WTC11 (cell line): ENCODE data around the gene KCNMB4. TPM values are rescaled to one million over a fixed set of nuclear protein-coding genes. Genes with fewer than 3 reads are reported as not detected.

Experiments
- ATAC-seq: fragments of 200-7000 bp; cut with Tn5 transposase; 2 replicates; pipeline ENCODE4 v1.10.0; 2021; ENCODE audit warnings: mild to moderate bottlenecking, moderate library complexity
- CTCF ChIA-PET: fragments of 300-600 bp; sonication (Branson Sonifier 250); formaldehyde crosslinking; loops from one replicate; lab custom pipeline; 2021; ENCODE audit warnings: antibody characterized with exemption; lab: Charles Lee
- POLR2A ChIA-PET: fragments of 350-600 bp; sonication (Branson Sonifier 250); formaldehyde crosslinking; loops from one replicate; lab custom pipeline; 2021; ENCODE audit warnings: antibody characterized with exemption; lab: Charles Lee
- DNase-seq: peaks from one replicate; pipeline ENCODE4 v3.0.0; 2021; ENCODE audit warnings: low spot score
- H3K27ac Mint-ChIP-seq: 2 replicates; pipeline ENCODE4 v1.8.0; 2021; ENCODE audit warnings: mixed read lengths
- H3K27me3 Mint-ChIP-seq: 2 replicates; pipeline ENCODE4 v1.8.0; 2021; ENCODE audit warnings: low read depth, mild to moderate bottlenecking, moderate library complexity, mixed read lengths
- H3K36me3 Mint-ChIP-seq: 2 replicates; pipeline ENCODE4 v1.8.0; 2021; ENCODE audit warnings: mixed read lengths
- H3K4me1 Mint-ChIP-seq: 2 replicates; pipeline ENCODE4 v1.8.0; 2022; ENCODE audit warnings: mixed read lengths
- H3K4me3 Mint-ChIP-seq: 2 replicates; pipeline ENCODE4 v1.8.0; 2021; ENCODE audit warnings: mild to moderate bottlenecking, moderate library complexity, mixed read lengths
- H3K9me3 Mint-ChIP-seq: 2 replicates; pipeline ENCODE4 v1.8.0; 2021; ENCODE audit warnings: mixed read lengths
- FOXK1 ChIP-seq: sonication (generic); formaldehyde crosslinking; IDR thresholded peaks from 2 replicates; pipeline ENCODE4 v1.8.0; 2022; ENCODE audit warnings: mild to moderate bottlenecking, moderate library complexity, missing genetic modification reagents
- GTF2I ChIP-seq: fragments of 250-450 bp; sonication (Bioruptor Pico); conservative IDR thresholded peaks from 2 replicates; pipeline ENCODE4 v1.4.0; 2021; ENCODE audit warnings: mild to moderate bottlenecking
- JAZF1 ChIP-seq: fragments of 250-450 bp; sonication (Bioruptor Pico); IDR thresholded peaks from 2 replicates; pipeline ENCODE4 v1.9.0; 2021; ENCODE audit warnings: moderate library complexity, mild to moderate bottlenecking, inconsistent platforms
- NR1H2 ChIP-seq: sonication (generic); formaldehyde crosslinking; IDR thresholded peaks from 2 replicates; pipeline ENCODE4 v1.9.0; 2021; ENCODE audit warnings: mild to moderate bottlenecking, moderate library complexity, missing genetic modification reagents
- TEAD1 ChIP-seq: sonication (generic); formaldehyde crosslinking; IDR thresholded peaks from 2 replicates; pipeline ENCODE4 v1.8.0; 2022; ENCODE audit warnings: mild to moderate bottlenecking, missing genetic modification reagents
- TEAD4 ChIP-seq: sonication (generic); formaldehyde crosslinking; IDR thresholded peaks from 2 replicates; pipeline ENCODE4 v1.8.0; 2022; ENCODE audit warnings: mild to moderate bottlenecking, missing genetic modification reagents
- total RNA-seq: library from RNA; stranded (reverse); gene quantifications from 3 replicates; pipeline ENCODE4 v1.2.3, GENCODE V29; 2021
- TF ChIP-seq, protein P1 (sequence below): sonication (generic); formaldehyde crosslinking; IDR thresholded peaks from 2 replicates; pipeline ENCODE4 v1.8.1; 2022; ENCODE audit warnings: low read depth, missing genetic modification reagents, borderline replicate concordance
- TF ChIP-seq, protein P2 (sequence below): fragments of 250-450 bp; sonication (Bioruptor Pico); conservative IDR thresholded peaks from 2 replicates; pipeline ENCODE4 v1.9.0; 2021; ENCODE audit warnings: mild to moderate bottlenecking
- TF ChIP-seq, protein P3 (sequence below): sonication (generic); formaldehyde crosslinking; IDR thresholded peaks from 2 replicates; pipeline ENCODE4 v1.8.0; 2023; ENCODE audit warnings: mild to moderate bottlenecking, missing genetic modification reagents
- TF ChIP-seq, protein P4 (sequence below): sonication (generic); formaldehyde crosslinking; IDR thresholded peaks from 2 replicates; pipeline ENCODE4 v1.8.1; 2023; ENCODE audit warnings: mild to moderate bottlenecking, missing genetic modification reagents, moderate library complexity
- TF ChIP-seq, protein P5 (sequence below): sonication (generic); formaldehyde crosslinking; IDR thresholded peaks from 2 replicates; pipeline ENCODE4 v1.8.0; 2022; ENCODE audit warnings: mild to moderate bottlenecking, missing genetic modification reagents
- TF ChIP-seq, protein P6 (sequence below): sonication (generic); formaldehyde crosslinking; conservative IDR thresholded peaks from 2 replicates; pipeline ENCODE4 v1.8.1; 2023; ENCODE audit warnings: mild to moderate bottlenecking, low read depth, missing genetic modification reagents, moderate library complexity
- TF ChIP-seq, protein P7 (sequence below): sonication (generic); formaldehyde crosslinking; IDR thresholded peaks from 2 replicates; pipeline ENCODE4 v1.8.1; 2023; ENCODE audit warnings: mild to moderate bottlenecking, missing genetic modification reagents, borderline replicate concordance

Gene KCNMB4
- total RNA-seq, 1 experiment from 2014 or later = 23.3 TPM

DNA sequence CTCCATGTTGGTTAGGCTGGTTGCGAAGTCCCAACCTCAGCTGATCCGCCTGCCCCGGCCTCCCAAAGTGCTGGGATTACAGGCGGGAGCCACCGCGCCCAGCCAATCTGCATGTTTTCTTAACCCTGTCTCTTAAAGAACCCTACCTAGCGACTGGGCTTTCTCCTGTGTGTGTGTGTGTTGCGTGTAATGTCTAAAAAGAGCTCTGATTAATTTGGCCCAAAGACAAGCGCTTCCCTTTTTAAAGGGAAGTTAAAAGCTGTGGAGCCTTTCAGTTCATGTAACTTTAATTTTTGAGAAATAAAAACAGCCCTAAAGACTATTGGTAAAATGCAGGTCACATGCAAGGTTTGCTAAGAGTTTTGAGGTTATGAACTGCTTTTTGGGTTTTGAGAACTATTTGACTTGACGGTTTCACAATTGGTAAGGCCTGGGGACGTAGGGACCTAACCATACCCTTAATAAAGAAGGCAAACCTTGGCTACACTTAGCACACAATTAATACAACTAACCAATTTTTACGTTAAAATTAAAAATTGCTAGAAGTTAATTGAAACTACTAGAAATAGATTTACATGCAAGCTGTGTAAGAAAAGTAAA lies 103.2 kb downstream of the KCNMB4 start:
- ChIA-PET POLR2A (no interaction called here), CTCF (no interaction called here)
- DNase-seq = no peak
- Mint-ChIP-seq H3K4me1 (0 out of 2 replicates have a peak, but pooled peaks cover 3% of the 10 kb centered on the region), H3K27ac (no peak overlapping the region), H3K4me3 (no peak overlapping the region), H3K36me3 (peaks cover 19% of the 10 kb centered on the region)
- TF ChIP-seq, protein P1, sequence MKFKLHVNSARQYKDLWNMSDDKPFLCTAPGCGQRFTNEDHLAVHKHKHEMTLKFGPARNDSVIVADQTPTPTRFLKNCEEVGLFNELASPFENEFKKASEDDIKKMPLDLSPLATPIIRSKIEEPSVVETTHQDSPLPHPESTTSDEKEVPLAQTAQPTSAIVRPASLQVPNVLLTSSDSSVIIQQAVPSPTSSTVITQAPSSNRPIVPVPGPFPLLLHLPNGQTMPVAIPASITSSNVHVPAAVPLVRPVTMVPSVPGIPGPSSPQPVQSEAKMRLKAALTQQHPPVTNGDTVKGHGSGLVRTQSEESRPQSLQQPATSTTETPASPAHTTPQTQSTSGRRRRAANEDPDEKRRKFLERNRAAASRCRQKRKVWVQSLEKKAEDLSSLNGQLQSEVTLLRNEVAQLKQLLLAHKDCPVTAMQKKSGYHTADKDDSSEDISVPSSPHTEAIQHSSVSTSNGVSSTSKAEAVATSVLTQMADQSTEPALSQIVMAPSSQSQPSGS (CRISPR knock-in tag) = no peak
- TF ChIP-seq TEAD4 = no peak
- TF ChIP-seq, protein P2, sequence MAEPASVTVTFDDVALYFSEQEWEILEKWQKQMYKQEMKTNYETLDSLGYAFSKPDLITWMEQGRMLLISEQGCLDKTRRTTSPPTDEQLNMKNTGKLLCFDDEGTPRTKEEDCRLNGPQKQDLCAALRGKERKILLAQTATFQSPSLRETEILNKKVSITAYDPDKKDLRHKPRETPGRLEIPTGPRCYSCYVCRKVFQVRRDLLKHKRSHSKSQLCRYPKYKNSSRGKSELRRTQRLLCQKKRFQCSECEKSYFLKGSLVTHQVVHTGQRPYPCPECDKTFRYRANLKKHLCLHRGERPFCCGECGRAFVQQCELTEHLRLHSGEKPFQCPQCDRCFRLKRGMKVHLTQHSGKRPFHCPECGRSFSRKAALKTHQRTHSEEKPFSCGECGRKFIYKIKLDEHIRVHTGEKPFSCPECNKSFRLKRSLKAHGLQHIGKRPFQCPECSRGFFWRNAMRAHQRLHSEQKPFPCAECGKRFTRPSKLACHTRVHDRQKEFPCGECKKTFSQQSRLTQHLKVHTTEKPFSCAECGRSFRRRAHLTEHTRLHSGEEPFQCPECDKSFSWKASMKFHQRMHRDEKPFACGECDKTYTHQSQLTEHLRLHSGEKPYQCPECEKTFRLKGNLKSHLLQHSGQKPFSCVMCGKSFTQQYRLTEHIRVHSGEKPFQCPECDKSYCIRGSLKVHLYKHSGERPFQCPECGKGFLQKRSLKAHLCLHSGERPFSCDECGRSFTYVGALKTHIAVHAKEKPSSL (CRISPR knock-in tag) = no peak
- TF ChIP-seq, protein P3, sequence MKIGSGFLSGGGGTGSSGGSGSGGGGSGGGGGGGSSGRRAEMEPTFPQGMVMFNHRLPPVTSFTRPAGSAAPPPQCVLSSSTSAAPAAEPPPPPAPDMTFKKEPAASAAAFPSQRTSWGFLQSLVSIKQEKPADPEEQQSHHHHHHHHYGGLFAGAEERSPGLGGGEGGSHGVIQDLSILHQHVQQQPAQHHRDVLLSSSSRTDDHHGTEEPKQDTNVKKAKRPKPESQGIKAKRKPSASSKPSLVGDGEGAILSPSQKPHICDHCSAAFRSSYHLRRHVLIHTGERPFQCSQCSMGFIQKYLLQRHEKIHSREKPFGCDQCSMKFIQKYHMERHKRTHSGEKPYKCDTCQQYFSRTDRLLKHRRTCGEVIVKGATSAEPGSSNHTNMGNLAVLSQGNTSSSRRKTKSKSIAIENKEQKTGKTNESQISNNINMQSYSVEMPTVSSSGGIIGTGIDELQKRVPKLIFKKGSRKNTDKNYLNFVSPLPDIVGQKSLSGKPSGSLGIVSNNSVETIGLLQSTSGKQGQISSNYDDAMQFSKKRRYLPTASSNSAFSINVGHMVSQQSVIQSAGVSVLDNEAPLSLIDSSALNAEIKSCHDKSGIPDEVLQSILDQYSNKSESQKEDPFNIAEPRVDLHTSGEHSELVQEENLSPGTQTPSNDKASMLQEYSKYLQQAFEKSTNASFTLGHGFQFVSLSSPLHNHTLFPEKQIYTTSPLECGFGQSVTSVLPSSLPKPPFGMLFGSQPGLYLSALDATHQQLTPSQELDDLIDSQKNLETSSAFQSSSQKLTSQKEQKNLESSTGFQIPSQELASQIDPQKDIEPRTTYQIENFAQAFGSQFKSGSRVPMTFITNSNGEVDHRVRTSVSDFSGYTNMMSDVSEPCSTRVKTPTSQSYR (CRISPR knock-in tag) = no peak
- TF ChIP-seq, protein P4, sequence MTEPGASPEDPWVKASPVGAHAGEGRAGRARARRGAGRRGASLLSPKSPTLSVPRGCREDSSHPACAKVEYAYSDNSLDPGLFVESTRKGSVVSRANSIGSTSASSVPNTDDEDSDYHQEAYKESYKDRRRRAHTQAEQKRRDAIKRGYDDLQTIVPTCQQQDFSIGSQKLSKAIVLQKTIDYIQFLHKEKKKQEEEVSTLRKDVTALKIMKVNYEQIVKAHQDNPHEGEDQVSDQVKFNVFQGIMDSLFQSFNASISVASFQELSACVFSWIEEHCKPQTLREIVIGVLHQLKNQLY (CRISPR knock-in tag) = no peak
- no peak for TF ChIP-seq GTF2I
- no peak for TF ChIP-seq FOXK1 (CRISPR knock-in tag)
- TF ChIP-seq, protein P5, sequence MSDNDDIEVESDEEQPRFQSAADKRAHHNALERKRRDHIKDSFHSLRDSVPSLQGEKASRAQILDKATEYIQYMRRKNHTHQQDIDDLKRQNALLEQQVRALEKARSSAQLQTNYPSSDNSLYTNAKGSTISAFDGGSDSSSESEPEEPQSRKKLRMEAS (CRISPR knock-in tag) = no peak
- no peak for TF ChIP-seq NR1H2 (CRISPR knock-in tag)
- TF ChIP-seq, protein P6, sequence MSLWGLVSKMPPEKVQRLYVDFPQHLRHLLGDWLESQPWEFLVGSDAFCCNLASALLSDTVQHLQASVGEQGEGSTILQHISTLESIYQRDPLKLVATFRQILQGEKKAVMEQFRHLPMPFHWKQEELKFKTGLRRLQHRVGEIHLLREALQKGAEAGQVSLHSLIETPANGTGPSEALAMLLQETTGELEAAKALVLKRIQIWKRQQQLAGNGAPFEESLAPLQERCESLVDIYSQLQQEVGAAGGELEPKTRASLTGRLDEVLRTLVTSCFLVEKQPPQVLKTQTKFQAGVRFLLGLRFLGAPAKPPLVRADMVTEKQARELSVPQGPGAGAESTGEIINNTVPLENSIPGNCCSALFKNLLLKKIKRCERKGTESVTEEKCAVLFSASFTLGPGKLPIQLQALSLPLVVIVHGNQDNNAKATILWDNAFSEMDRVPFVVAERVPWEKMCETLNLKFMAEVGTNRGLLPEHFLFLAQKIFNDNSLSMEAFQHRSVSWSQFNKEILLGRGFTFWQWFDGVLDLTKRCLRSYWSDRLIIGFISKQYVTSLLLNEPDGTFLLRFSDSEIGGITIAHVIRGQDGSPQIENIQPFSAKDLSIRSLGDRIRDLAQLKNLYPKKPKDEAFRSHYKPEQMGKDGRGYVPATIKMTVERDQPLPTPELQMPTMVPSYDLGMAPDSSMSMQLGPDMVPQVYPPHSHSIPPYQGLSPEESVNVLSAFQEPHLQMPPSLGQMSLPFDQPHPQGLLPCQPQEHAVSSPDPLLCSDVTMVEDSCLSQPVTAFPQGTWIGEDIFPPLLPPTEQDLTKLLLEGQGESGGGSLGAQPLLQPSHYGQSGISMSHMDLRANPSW = no peak
- TF ChIP-seq, all 79 proteins: peak for 0
- Mint-ChIP-seq H3K27me3 (peaks cover 5% of the 10 kb centered on the region; the same call in 1 of the 2 replicates), H3K9me3 (peaks cover 39% of the 10 kb centered on the region)
- no peak for ATAC-seq

DNA sequence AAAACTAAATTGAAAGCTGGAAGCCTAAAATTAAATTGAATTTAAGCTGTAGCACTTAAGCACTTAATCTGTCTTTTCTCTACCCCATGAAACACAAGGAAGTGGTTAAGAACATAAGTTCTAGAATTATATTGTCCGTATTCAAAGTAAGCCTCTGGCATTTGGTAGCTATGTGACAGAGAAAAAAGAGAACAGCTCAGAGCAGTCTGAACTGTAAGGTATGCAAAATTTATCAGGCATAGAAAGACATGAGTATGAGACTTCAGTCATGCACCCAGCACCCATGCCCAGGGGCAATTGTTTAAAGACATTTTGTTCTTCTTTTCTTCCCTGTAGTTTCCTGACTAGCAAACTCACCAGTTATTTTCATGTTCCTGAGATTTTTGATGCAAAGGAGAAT lies 116.7 kb downstream of the KCNMB4 start:
- no peaks in the 10 kb centered on the region; the same call in 1 of the 2 replicates for H3K27me3 Mint-ChIP-seq
- no peak for ATAC-seq
- peaks cover 10% of the 10 kb centered on the region for H3K9me3 Mint-ChIP-seq
- H3K27ac Mint-ChIP-seq = no peak overlapping the region
- CTCF ChIA-PET = no interaction called here
- H3K36me3 Mint-ChIP-seq = peaks cover 2% of the 10 kb centered on the region; the same call in 1 of the 2 replicates
- no peak for DNase-seq
- H3K4me3 Mint-ChIP-seq = no peak overlapping the region
- no peak for TF ChIP-seq JAZF1 (CRISPR knock-in tag)
- TF ChIP-seq, protein P7, sequence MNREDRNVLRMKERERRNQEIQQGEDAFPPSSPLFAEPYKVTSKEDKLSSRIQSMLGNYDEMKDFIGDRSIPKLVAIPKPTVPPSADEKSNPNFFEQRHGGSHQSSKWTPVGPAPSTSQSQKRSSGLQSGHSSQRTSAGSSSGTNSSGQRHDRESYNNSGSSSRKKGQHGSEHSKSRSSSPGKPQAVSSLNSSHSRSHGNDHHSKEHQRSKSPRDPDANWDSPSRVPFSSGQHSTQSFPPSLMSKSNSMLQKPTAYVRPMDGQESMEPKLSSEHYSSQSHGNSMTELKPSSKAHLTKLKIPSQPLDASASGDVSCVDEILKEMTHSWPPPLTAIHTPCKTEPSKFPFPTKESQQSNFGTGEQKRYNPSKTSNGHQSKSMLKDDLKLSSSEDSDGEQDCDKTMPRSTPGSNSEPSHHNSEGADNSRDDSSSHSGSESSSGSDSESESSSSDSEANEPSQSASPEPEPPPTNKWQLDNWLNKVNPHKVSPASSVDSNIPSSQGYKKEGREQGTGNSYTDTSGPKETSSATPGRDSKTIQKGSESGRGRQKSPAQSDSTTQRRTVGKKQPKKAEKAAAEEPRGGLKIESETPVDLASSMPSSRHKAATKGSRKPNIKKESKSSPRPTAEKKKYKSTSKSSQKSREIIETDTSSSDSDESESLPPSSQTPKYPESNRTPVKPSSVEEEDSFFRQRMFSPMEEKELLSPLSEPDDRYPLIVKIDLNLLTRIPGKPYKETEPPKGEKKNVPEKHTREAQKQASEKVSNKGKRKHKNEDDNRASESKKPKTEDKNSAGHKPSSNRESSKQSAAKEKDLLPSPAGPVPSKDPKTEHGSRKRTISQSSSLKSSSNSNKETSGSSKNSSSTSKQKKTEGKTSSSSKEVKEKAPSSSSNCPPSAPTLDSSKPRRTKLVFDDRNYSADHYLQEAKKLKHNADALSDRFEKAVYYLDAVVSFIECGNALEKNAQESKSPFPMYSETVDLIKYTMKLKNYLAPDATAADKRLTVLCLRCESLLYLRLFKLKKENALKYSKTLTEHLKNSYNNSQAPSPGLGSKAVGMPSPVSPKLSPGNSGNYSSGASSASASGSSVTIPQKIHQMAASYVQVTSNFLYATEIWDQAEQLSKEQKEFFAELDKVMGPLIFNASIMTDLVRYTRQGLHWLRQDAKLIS (CRISPR knock-in tag) = no peak
- no peak for TF ChIP-seq TEAD1
- TF ChIP-seq, all 79 proteins: peak for 0
- POLR2A ChIA-PET = no interaction called here
- peaks cover 8% of the 10 kb centered on the region for H3K4me1 Mint-ChIP-seq
